HG03521 (cell line): ENCODE data around the gene WDFY4.

Experiments used
- ATAC-seq: cut with Tn5 transposase; IDR thresholded peaks from one replicate; pipeline ENCODE4 v1.9.1; 2021; ENCODE audit warnings: mild to moderate bottlenecking, moderate library complexity; ENCODE audit not compliant: unreplicated experiment

Gene WDFY4

DNA sequence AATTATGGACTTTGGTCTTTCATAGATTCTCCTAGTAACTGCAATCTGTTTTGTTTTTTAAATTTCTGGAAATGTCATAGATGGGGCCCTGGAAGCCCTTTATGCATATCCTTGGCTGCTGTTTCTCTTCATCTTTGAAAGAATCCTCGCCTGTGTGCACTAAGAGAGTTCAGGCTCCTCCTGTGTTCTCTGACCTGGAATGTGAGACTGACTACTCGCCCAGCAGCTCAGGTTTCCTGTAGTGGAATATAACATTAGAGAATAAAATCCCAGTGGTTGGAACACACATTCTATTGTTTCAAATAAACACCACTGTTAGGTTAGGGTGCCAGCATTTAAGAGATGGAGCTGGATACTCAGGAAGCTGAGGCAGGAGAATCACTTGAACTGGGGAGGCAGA is 56.3 kb downstream of the WDFY4 start:
- no peak for ATAC-seq

DNA sequence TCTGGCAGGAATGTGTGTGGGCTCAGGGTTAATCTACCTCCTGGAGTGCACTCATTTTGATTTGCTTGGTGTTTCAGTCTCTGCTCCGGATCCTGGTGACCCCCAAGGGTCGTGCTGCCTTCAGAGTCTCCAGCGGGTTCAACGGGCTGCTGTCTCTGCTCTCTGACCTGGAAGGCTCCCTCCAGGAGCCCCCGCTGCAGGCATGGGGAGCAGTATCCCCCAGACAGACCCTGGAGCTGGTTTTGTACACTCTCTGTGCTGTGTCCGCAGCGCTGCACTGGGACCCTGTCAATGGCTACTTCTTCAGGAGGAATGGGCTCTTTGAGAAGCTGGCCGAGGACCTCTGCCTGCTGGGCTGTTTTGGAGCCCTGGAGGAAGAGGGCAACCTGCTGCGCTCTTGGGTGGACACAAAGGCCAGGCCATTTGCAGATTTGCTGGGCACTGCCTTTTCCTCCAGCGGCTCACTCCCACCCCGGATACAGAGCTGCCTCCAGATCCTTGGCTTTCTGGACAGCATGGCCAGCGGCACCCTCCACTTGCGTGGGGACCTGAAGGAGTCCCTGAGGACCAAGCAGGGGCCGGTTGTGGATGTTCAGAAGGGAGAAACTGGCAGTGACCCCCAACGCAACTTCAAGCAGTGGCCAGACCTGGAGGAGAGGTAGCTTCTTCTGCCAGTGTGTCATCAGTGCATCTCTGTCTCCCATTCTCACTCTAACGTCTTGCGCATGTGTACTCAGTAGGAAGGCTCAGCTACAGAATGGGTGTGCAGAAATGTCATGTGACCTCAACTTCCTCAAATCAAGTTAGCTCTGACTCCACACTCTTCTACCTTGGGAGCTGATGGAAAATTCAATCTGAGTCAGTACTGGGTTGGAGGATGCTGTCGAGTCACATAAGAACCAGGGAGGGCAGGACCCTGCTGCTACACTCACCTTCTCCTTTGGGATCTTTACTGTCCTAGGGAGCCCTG is 58.5 kb downstream of the WDFY4 start:
- ATAC-seq: no peak

DNA sequence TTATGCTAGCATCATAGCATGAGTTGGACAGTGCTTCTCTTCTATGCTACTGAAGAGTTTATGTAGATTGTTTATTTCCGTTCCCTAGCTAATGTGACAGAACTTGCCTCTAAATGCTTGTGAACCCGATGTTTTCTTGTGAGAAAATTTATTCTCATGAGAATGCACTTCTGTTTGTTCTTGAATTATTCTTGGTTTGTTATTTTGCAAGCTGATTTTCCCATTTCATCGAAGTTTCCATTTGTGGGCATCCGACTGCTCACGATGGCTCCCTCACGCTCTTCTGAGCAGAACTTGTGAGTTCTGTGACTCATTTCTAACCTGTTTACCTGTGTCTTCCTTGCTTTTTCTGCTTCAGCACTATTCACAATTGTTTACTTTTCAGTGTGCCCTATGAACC is 59.9 kb downstream of the WDFY4 start:
- ATAC-seq: no peak

DNA sequence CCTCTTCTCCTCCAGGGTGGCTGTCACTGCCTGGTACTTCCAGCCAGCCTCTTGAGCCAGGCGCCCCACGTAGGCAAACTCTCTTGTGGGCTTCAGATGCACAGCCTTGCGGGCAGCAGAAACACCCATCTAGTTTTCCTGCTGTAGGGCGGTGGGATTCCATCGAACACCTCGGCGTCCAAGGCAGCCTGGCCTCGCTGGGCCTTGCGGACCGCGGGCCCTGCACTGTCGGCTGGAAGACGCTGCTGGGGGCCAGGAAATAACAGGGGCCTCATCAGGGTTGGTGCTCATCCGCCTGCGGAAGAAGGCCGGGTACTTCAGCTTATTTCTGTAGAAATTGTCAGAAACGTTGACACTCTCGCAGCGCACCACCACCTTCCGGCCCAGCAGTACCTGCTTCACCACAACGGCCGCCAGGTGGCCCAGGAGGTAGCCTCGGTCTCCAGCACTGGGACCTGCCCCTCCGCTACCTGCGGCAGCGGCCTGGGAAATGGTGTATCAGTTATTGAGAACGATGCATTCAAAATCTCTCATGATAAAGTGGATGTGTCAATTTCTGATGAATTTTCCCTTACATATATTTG is 61.1 kb downstream of the WDFY4 start:
- no peak for ATAC-seq

DNA sequence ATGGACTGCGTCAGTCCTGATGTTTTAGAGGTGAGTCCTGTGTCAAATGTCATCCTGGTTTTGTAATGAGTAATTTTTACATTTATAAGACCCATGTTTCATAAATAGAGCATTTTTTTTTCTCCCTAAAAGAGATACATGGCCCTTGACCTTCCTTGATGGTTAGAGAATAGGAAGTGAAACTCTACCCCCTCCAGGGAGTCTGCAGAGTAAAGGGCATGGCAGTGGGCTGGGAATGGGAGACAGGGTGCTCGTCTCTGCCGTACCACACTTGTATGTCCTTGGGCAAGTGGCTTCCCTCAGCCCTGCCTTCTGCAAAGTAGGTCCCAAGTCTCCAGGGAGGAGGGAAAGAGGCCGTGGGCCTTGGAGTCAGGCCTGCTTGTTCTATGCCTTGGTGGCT is 63.9 kb downstream of the WDFY4 start:
- no peak for ATAC-seq

DNA sequence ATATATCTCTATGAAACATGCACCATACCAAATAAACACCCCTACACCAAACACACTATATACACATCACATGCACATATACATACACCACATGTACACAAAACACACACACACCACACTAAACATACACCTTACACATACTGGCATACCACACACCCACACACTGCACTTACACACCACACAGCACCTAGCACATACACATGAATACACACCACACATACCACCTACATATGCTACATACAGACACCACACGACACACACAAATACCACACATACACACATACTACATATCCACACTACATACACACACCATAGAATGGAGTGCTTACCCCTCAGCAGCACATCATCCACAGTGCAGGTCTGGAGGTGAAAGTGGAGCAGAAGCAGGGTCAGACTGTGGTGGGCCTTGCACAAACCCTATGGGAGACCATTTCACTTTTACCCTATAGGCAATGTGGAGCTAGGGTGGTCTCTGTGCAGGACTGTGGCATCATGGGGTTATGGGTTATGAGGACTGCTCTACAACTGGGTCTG is 64.6 kb downstream of the WDFY4 start:
- no peak for ATAC-seq

DNA sequence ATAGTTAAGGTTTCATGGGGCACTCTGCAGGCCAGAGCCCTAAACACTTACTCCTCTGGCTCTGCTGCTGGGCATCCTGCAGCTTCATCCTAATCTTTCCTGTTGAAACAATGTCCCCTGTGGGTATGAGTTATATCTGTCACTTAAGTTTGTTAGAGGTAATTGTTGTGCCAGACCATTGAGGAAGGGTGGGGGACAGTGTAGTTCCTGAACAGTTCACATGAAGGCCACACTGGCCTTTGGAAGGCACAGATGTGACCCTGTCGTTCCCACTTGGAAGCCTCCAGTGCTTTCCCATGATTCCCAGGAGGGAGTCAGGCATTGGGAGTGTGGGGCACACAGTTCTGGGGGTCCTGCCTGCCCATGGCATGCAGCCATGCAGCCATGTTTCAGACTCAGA is 65.3 kb downstream of the WDFY4 start:
- ATAC-seq: no peak

DNA sequence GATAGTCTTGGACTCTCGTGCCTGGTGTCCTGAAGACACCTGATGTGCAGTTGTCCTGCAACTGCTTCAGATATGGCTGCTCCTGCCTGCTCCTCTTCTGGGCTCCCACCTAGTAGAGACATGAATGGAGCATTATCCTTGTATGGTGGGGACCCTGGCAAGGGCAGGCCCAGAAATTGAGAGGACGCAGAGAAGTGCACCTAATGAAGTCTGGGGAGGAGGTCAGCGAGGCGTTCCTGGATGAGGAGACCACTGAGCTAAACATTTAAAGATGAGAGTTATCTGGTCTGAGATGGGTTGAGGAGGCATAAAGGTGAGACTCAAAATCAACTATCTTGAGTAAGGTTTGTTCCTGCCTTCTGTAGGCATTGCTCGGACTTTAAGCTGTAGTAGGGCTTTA is 66.3 kb downstream of the WDFY4 start:
- ATAC-seq: no peak

DNA sequence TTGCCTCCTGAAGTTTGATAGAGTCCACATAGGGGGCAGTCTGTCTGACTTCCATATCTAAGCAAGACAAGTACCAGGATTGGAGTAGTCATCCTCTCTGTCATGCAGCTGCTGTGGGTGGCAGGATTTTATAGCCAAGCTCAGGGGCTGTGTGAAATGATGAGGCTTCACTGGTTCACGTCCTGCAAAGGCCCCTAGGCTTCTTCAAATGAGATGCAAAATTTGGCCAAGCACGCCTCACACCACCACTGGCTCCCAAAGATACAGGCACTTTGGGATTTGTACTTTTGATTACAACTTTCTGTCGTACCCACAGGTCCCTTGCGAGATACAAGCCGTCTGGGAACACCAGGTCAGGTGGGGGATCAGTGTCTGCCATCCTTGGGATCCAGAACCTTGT is 67.1 kb downstream of the WDFY4 start:
- no peak for ATAC-seq

DNA sequence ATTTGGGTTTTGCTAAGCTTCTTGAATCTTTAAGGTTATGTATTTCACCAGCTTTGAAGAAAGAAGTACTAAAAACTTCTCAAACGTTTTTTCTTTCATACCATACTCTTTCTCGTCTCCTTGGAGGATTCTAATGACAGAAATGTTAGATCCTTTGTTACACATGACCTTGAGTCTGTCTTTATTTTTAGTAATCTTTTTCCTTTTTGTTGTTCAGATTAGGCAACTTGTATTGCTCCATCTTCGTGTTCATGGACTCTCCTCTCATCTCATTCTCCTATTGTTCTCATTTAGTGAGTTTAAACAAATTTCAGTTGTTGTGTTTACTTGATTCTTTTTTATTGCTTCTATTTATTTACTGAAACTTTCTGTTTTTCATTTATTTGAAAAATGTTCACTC is 73.7 kb downstream of the WDFY4 start:
- no peak for ATAC-seq

DNA sequence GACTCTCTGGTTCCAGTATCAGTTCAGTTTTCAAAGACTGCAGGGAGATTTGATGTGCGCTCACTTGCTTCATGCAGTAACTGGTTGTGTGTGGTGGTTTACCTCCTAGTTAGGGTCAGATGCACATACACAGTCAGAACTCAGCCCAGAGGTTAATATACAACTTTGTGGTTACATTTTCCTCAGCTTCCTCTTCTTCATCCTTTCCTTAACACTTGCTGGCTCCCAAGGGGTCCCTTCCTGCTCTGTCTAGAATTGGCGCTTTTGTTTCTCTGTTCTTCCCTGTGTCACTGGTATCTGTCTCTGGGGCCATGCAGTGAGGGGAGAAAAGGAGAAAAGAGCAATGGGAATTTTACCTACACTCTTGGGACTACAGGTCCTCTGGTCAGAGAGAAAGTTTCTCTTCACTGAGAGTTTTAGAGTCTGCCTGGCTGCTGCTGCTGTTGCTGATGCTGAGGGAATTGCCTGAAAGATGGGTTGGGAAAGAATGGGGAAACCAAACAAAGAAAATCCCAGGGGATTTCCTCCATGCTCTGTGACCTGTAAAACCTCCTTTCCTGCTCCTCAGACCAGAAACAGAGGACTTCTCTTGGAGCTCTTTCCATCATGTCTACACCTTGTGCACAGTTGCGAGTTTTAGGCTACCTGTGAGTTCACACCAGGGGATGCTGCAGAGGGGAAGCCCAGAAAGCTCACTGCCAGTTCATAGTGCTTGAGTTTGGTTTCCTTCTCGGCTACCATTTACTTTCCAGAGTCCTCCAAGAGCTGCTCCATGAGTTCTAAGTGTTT is 74.6 kb downstream of the WDFY4 start:
- peak; percentile 66 for ATAC-seq

DNA sequence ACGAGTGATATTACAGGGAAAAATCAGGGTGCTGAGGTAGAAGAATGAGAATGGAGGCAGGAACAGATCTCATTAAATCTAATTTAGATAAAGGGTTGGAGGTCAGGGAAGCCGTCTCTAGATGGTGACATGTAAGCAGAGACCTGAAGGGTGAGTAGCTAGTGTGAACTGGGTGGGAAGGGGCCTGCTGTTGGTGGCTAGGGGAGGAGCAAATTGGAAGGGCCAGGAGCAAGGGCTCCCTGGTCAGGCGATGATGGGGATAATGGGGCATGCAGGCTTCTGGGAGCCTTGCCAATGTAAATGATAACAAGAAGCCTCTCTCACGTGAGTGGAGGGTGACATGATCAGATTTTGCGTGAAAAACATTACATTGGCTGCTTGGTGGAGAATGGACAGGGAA is 76.3 kb downstream of the WDFY4 start:
- no peak for ATAC-seq

DNA sequence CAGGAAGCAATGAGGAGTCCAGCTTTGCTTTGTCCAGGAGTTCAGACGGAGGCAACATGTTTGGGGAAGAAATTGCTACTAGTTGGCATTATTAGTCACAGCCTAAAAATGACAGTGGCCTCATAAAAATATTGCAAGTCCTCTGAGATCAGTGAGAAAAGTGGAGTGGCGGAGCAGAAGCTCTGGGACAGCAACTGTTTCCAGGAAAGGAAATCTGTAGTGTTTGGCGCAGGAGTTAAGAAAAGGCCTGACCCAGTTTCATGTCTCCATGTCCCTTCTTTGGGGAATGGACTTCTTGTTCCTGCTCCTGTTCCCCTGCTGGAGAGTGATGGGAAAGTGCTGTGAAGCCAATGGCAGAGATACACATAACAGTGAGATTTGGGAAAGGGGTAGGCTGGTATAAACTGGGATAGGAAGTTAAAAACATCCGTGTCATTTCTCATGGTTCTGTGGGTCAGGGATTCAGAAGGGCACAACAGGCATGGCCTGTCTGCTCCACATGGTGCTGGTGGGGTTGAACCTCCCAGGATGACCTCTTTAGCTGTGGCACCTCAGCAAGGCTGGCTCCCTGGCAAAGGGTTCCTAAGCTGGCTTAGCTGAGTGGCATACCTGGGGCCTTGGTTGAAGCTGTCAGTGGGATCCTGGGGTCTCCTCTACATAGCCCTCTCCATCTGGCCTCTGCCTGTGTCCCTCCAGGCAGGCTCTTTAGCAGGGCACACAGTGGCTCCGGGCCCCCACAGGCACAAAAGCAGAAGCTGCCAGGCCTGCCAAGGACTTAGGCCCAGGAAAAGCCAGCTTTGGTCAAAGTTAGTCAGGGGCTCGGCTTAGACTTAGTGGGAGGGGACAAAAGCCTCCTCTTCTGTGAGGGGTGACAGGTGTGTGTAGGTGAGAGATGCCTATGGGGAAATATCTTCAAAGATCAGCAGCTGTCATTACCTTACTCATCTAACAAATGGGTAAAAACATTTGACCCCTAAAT is 77.7 kb downstream of the WDFY4 start:
- ATAC-seq: no peak

DNA sequence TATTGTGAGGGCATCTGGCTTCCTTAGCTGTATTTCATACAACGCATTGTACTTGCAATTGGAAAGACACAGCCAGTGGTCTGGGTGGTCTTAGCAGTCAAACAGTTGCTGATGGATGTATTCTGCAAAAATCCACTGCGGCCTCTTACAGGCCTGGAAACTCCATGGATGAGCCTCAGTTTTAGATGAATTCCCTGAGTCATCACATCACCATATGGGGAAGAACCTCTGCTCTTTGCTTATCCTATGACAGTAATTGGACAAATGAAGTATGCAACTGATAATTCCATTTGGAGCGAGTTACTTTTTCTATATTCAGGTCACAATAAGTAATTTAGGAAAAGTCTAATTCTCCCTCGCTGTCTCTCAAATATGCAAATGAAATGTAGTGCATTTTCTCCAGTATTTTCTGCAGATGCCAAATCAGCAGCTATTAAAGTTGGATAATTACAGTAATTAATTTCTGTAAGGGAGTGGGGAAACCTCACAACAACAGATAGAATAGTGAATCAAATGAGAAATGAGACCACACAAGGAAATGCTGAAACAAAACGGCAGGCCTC is 78.8 kb downstream of the WDFY4 start:
- ATAC-seq: no peak

DNA sequence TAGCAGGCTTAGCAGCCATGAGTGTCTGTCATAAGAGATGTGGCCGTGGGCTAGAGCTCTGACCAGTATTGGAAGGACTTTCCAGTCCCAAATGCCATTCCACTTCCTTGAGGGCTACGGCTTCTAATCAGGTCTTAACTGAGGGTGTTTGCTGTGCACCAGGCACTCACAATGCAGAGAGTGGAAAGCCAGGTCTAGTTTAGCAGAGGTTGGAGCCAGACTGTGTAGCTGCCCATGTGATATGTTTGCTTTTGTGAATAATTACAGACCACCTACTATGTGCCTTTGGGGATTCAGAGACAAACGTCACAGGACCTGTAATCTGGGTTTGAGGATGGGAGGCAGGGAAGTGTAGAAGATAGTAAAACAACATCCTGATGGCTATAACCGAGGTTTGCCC is 79.8 kb downstream of the WDFY4 start:
- ATAC-seq: no peak

DNA sequence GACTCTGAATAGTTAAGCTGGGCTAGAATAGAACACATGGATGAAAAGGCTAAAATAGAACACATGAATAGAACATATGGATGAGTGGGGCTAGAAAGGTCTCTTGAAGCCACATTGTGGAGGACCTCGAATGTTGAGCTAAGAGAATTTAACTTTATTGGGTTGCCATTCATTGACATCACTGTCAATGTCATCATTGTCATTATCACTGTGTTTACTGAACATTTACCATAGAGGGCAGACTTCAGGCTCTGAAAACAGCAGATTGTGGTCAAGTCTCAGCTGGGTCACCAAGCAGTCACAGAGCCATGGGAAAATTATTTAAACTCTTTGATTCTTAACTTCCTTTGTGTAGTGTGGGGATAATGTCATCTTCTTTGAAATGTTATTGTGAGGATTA is 80.4 kb downstream of the WDFY4 start:
- ATAC-seq: no peak

DNA sequence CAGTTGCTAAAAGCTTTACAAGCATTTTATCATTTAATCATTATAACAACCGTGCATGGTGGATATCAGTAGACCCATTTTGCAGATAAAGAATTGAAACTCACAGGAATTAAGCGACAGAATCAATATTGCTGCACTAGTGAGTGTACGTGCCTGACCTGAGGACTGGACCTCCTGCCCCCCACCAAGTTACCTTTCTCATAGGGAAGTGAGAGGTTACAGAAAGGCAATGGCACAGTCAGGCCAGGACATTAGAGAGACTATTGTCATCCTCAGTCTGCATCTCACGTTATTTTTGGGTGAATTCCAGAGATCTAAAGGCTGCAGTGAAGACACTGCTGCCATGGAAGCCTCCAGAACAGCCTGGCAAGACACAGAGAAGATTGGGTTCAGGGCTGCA is 80.9 kb downstream of the WDFY4 start:
- ATAC-seq: no peak

DNA sequence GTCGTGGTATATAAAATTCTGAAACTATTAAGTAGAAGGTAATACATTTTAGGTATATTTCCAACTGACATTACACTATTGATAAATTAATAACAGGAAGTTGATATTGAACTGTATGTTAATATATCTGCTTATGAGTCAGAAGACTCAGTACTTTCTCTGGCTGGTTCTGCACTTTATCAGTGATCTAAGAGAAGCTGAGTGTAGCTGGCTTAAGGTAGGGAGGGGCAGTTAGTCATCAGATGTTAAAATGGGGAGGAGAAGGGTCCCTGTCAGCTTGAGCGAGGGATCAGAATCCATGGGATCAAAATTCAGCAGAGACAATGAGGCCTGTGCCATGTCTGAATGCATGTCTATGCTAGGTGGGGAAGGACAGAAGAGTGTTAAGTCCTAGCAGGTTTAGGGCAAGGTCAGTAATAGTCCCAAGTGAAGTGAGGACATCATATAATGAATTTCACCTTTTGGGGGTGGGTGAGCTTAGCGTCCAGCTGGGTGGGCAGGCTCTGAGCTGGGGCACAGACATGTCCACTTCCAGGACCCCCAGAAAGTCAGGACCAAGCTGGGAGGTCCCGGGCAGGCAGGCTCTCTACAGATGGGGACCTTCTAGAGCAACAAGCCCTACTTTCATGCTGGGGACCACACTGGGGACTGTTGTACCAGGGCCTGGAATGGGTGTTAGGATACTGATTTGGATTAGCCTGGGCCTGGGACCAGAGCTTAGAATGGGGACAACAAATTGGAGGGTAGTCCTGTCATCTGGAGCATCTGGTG is 82.9 kb downstream of the WDFY4 start:
- ATAC-seq: no peak

DNA sequence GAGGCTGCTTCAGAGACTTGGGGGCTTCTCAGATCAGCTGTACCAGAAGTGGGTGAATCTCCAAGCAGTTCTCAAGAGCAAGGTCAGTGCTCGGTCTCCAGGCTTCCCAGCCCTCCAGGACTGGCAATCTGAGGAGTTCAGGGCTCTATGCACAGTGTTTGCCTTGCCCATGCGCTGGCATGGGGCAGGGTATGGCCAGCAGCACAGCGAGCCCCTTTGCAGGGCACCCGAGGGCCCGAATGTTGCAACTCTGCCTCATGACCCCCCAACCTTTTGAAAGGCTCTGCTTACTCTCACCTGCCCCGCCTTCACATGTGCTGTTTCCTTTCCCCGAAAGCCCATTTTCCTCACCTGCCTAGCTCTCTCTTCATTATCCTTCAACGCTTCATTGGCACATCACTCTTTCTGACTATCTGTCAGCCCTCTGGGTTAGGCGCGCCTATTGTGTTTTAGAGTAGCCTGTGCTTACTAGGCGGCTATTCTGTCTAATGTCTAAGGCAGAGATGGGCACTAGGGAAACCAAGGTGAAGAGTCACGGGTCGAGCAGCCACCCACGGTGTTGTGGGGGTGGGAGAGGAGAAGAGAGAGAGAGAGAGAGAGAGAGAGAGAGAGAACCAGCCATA is 83.6 kb downstream of the WDFY4 start:
- no peak for ATAC-seq
